ENCODE data around the gene ROMO1.
"Not testable (repeated sequence)": the region's sequence is repeated elsewhere in the genome, so short reads cannot be mapped to it uniquely, and the experiment has no call there.

ROMO1 gene

DNA sequence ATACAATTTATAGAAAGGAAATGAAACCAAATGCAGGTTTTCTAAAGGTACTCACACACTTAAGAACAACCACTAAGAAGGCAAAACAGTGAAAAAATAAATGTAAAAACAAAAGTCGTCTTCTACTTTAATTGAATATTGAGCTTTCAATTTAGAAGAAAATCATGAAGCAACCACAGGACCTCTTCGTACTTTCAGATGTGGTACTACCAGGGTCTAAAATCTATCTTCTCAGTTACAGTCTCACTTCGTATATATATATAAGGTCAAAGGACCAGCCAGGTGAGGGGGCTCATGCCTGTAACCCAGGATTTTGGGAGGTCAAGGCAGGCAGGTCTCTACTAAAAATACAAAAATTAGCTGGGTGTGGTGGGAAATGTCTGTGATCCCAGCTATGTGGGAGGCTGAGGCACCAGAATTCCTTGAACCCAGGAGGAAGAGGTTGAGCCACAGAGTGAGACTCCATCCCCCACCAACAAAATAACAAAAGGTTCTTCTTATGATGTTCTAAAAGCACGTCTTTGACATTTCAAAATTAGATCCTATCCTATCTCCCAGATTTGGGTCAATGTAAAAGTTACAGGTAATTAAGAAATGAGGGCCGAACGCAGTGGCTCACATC is 12.5 kb downstream of the ROMO1 start:
- Histone ChIP-seq H3K4me3 (ENCODE audit: low read length) (no peak overlapping the region), H3K4me2 (ENCODE audit: low read length) (no peak overlapping the region), H3K9me2 (replicated peaks; ENCODE audit: control insufficient read depth, low read length) (no peaks in the 10 kb centered on the region), H3K36me3 (ENCODE audit: control insufficient read depth, low read length) (peaks cover 94% of the 10 kb centered on the region), H3K4me1 (ENCODE audit: control insufficient read depth, low read length) (no peaks in the 10 kb centered on the region), H4K20me1 (ENCODE audit: control insufficient read depth, insufficient read depth, low read depth, low read length) (peaks cover 14% of the 10 kb centered on the region), H3F3A (ENCODE audit: control insufficient read depth, insufficient read depth) (peaks cover 89% of the 10 kb centered on the region), H3K79me2 (ENCODE audit: control insufficient read depth, low read length) (peaks cover 74% of the 10 kb centered on the region), H3K27me3 (ENCODE audit: control insufficient read depth, low read length) (no peaks in the 10 kb centered on the region), H3K9me3 (ENCODE audit: control insufficient read depth, insufficient read depth, low read length) (no peaks in the 10 kb centered on the region), H3K27ac (ENCODE audit: low read depth, low read length) (no peak overlapping the region)
- TF ChIP-seq EZH2phosphoT487 (IDR thresholded peaks at IDR 0.05; ENCODE audit: borderline replicate concordance, low read length) (no peak), CTCF (IDR thresholded peaks at IDR 0.05; ENCODE audit: low read depth, low read length, poor library complexity, severe bottlenecking) (no peak)

- Histone ChIP-seq H3F3A (ENCODE audit: control insufficient read depth, insufficient read depth) (peaks cover 82% of the 10 kb centered on the region), H3K79me2 (ENCODE audit: control insufficient read depth, low read length) (peaks cover 88% of the 10 kb centered on the region), H3K36me3 (ENCODE audit: control insufficient read depth, low read length) (peaks cover 97% of the 10 kb centered on the region), H4K20me1 (ENCODE audit: control insufficient read depth, insufficient read depth, low read depth, low read length) (peaks cover 17% of the 10 kb centered on the region)
- H3K27me3 ChIP-seq (ENCODE audit: control insufficient read depth, low read length); H3K27ac ChIP-seq (ENCODE audit: low read depth, low read length); H3K4me2 ChIP-seq (ENCODE audit: low read length); H3K9me2 ChIP-seq (replicated peaks; ENCODE audit: control insufficient read depth, low read length); H3K4me3 ChIP-seq (ENCODE audit: low read length); H3K9me3 ChIP-seq (ENCODE audit: control insufficient read depth, insufficient read depth, low read length); H3K4me1 ChIP-seq (ENCODE audit: control insufficient read depth, low read length): not testable (repeated sequence)
Observed at GRCh38 chr20:35713120-35713519, 13.9 kb downstream of the ROMO1 start.

DNA sequence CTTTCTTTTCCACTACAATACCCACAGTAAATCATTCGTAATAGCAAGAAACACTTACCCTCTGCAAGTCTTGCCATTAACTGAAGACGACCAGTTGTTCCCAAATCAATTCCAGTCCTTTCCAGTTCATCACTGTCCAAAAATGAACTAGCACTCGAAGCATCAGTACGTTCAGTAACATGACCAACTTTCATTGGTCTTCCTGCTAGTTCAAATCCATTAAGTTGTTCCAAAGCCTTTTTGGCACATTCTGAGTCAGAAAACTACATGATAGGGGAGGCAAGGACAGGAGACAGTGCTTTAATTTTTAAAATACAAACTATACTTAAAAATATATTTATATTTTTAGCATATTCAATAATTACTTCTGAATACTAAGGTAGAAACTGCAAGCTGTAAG is 14.9 kb downstream of the ROMO1 start:
- H3K27me3 ChIP-seq (ENCODE audit: control insufficient read depth, low read length): no peaks in the 10 kb centered on the region
- H3K36me3 ChIP-seq (ENCODE audit: control insufficient read depth, low read length): peaks cover 97% of the 10 kb centered on the region
- H4K20me1 ChIP-seq (ENCODE audit: control insufficient read depth, insufficient read depth, low read depth, low read length): peaks cover 20% of the 10 kb centered on the region
- no peaks in the 10 kb centered on the region for H3K9me3 ChIP-seq (ENCODE audit: control insufficient read depth, insufficient read depth, low read length)
- H3K4me1 ChIP-seq (ENCODE audit: control insufficient read depth, low read length): no peaks in the 10 kb centered on the region
- H3K27ac ChIP-seq (ENCODE audit: low read depth, low read length): no peak overlapping the region
- no peaks in the 10 kb centered on the region for H3K9me2 ChIP-seq (replicated peaks; ENCODE audit: control insufficient read depth, low read length)
- no peak overlapping the region for H3K4me3 ChIP-seq (ENCODE audit: low read length)
- H3K79me2 ChIP-seq (ENCODE audit: control insufficient read depth, low read length): peaks cover 91% of the 10 kb centered on the region
- TF ChIP-seq EZH2phosphoT487 (IDR thresholded peaks at IDR 0.05; ENCODE audit: borderline replicate concordance, low read length): no peak
- TF ChIP-seq CTCF (IDR thresholded peaks at IDR 0.05; ENCODE audit: low read depth, low read length, poor library complexity, severe bottlenecking): no peak
- H3K4me2 ChIP-seq (ENCODE audit: low read length): no peak overlapping the region
- peaks cover 75% of the 10 kb centered on the region for H3F3A ChIP-seq (ENCODE audit: control insufficient read depth, insufficient read depth)

GRCh38 chr20:35715652-35716051 is 16.4 kb downstream of the ROMO1 start:
- Histone ChIP-seq H3K36me3 (ENCODE audit: control insufficient read depth, low read length) (peaks cover 97% of the 10 kb centered on the region), H3K27me3 (ENCODE audit: control insufficient read depth, low read length) (no peaks in the 10 kb centered on the region), H3K4me1 (ENCODE audit: control insufficient read depth, low read length) (no peaks in the 10 kb centered on the region), H3K4me2 (ENCODE audit: low read length) (no peak overlapping the region), H3K4me3 (ENCODE audit: low read length) (no peak overlapping the region), H3K79me2 (ENCODE audit: control insufficient read depth, low read length) (peaks cover 91% of the 10 kb centered on the region), H3F3A (ENCODE audit: control insufficient read depth, insufficient read depth) (peaks cover 60% of the 10 kb centered on the region), H3K27ac (ENCODE audit: low read depth, low read length) (no peak overlapping the region), H3K9me2 (replicated peaks; ENCODE audit: control insufficient read depth, low read length) (no peaks in the 10 kb centered on the region), H3K9me3 (ENCODE audit: control insufficient read depth, insufficient read depth, low read length) (no peaks in the 10 kb centered on the region), H4K20me1 (ENCODE audit: control insufficient read depth, insufficient read depth, low read depth, low read length) (peaks cover 18% of the 10 kb centered on the region)
- no peak for TF ChIP-seq CTCF (IDR thresholded peaks at IDR 0.05; ENCODE audit: low read depth, low read length, poor library complexity, severe bottlenecking)
- no peak for TF ChIP-seq EZH2phosphoT487 (IDR thresholded peaks at IDR 0.05; ENCODE audit: borderline replicate concordance, low read length)
